ENCODE data around the gene MRPL41.

- TF ChIP-seq SIN3A (IDR thresholded peaks at IDR 0.05; ENCODE audit: borderline replicate concordance, low read depth, low read length) (no peak), CTCF (CRISPR knock-in tag; IDR thresholded peaks at IDR 0.05) (no peak), MXI1 (IDR thresholded peaks at IDR 0.05; ENCODE audit: borderline replicate concordance, low read depth, low read length) (no peak), ARNT (IDR thresholded peaks at IDR 0.05) (no peak), NBN (conservative IDR thresholded peaks at IDR 0.05) (no peak), JUN (CRISPR knock-in tag; IDR thresholded peaks at IDR 0.05) (no peak), PREB (CRISPR knock-in tag; IDR thresholded peaks at IDR 0.05) (no peak), RFXANK (CRISPR knock-in tag; IDR thresholded peaks at IDR 0.05) (no peak), ZNF230 (CRISPR knock-in tag; IDR thresholded peaks at IDR 0.05) (no peak), TCF7L2 (IDR thresholded peaks at IDR 0.05; ENCODE audit: low read depth, low read length) (no peak), MAFK (conservative IDR thresholded peaks at IDR 0.05 in 1 of 2, IDR thresholded peaks at IDR 0.05 in 1 of 2; ENCODE audit: low read length in 2 of 2) (no peak)
- TF ChIP-seq, protein P1, sequence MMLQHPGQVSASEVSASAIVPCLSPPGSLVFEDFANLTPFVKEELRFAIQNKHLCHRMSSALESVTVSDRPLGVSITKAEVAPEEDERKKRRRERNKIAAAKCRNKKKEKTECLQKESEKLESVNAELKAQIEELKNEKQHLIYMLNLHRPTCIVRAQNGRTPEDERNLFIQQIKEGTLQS (CRISPR knock-in tag; IDR thresholded peaks at IDR 0.05): no peak
Measured at GRCh38 chr9:137524161-137524980, 27.3 kb upstream of the MRPL41 start.

Measured in HepG2 (cell line).